GM18909 (cell line): ENCODE measurements around the gene PA2G4.

ENCODE experiments used
- ATAC-seq: cut with Tn5 transposase; IDR thresholded peaks from one replicate; pipeline ENCODE4 v1.9.1; 2021; ENCODE audit warnings: mild to moderate bottlenecking; ENCODE audit not compliant: unreplicated experiment, poor library complexity

PA2G4 gene

DNA sequence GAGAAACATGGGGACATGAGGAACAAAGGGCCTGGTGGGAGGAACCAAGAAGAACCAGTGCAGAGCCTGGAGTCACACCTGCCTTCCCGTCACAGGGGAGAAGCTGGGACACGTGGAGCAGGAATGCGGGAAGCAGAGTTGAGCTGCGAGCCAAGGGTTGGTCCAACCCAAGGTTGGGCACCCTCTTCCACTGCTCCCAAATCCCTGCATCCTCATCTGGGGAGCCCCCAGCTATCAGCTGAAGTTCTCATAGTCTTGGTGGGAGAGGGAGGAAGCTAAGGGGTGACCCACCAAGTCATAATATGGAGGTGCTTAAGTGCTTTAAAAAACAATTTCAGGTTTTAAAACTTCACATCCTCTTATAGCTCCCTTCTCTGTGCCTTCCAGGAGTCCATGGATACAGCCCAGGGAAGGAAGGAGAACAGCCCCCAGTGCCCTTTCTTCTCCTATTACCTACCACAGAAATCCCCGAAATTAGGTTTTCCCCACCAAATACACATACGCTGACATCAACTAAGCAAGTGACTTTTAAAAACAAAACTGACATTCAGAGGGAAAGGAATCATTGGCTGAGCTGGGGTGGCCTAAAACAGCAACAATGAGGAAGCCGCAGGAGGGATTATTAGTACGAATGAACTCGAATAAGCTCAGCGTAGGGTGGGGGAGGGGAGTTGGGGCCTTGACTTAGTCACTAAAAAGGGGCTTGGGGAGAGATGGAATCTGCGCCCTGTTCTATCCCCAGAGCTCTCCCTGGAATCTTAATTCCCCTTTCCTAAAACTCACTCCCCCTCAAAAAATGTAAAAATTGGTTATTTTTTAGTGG is 58.3 kb downstream of the PA2G4 start:
- no peak for ATAC-seq
